ENCODE data around the gene ZGLP1. TPM values are rescaled to one million over a fixed set of nuclear protein-coding genes. Genes with fewer than 3 reads are reported as not detected.
"Not testable (repeated sequence)": the region's sequence is repeated elsewhere in the genome, so short reads cannot be mapped to it uniquely, and the experiment has no call there.

The ZGLP1 gene
- polyA plus RNA-seq (ENCODE audit: insufficient read length), result 5.0 TPM

DNA sequence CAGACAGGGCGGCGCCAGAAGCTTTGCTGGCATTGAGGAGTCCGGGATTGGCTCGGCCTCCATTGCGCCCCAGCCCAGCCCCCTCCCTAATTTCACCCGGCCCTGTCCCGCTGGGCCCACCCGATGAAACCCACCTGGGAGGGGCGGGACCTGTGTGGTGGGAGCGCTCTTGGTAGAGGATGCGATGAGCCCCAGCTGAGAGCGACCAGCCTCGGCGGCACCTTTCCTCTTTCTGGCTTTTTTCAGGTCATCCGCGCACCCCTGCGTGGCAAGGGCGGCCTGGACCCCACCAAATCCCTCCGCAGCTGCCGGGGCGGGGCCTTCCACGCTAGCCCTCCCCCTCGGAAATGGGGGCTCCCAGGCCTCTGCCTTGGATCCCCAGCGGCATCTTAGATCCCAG lies at the start of gene ZGLP1:
Gene ZGLP1, minus strand, starts transcription at position 393 of the 400 bp plus-strand sequence.
- no peak for DNase-seq

- no peak for DNase-seq
These were observed 46.8 kb upstream of the ZGLP1 start for GRCh38 chr19:10356431-10356830.

DNA sequence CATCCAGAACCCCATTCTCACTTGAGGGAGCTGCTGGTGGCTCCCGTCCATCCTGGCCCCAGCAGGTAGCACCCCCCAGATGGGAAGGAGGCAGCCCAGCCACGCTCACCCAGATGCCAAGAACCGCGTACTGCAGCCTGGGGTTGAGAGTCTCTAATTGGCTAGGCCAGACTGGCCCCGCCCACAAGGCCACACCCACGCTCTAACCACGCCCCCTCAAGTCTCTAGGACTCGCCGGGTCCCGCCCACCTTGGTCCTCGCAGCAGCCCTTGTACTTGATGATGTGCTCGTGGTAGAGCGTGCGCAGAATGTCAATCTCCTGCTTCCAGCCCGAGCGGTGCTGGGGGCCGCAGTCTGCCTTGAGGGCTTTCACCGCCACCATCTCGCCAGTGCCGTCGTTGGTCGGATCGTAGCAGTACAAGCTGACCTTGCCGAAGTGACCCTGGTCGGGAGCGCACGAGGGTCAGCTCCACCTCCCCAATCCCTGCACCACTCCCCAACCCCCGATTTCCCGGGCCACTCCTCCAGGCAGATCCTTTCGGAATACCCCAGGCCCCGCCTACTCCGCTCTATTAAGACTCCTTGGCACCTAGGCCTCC lies 44.3 kb upstream of the ZGLP1 start:
- DNase-seq, result no peak

DNA sequence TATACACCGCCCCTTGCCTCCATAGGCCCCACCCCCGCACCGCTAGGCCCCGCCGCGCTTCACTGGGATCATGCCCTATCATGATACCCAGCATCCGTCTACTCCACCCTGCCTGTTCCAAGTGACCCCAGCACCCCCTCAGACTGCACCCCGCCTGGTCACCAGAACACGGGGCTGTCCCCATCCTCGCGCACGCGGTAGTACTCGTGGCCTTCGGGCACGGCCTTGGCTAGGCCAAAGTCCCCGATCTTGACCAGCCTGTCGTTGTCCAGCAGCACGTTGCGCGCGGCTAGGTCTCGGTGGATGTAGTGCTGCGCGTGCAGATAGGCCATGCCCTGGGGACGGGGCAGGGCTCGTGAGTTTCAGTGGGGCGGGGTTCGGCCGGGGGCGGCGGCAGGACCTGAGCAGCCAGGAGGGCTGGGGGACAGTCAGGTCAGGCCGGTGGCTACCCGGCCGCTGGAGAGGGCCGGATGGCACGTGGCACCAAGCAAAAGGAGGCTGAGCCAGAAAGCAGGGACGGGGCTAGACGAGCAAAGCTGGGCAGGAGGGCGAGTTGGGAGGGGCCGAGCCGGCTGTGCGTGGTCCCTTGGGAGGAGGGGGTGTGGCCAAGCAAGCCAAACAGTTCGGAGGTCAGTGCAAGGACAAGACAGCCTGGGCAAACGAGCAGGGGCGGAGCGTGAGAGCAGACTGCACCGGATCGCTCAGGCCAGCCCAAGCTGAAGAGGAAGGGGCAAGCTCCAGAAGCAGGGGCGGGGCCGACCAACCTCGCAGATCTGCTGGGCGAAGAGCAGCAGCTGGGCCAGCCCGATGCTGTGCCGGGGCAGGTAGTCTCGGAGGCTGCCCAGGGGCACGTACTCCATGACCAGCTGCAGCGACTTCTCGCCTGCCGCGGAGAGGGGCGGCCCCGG lies 43.4 kb upstream of the ZGLP1 start:
- peak; percentile 64 for DNase-seq

- no peak for DNase-seq
These were observed 36.9 kb upstream of the ZGLP1 start for GRCh38 chr19:10346509-10346908.

DNA sequence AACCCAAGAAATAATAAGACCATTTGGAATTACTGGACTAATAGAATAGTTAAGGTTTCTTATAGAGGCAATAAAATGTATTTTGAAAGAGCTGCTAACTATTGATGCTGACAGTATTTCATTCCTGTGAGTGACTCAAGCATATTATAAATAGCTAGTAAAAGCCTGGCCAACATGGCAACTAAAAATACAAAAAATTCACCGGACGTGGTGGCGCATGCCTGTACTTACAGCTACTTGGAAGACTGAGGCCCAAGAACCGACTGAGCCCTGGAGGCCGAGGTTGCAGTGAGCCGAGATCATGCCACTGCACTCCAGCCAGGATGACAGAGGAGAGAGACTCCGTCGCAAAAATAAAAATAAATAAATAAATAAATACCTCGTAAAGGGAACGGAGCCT lies 35.2 kb upstream of the ZGLP1 start:
- no peak for DNase-seq

DNA sequence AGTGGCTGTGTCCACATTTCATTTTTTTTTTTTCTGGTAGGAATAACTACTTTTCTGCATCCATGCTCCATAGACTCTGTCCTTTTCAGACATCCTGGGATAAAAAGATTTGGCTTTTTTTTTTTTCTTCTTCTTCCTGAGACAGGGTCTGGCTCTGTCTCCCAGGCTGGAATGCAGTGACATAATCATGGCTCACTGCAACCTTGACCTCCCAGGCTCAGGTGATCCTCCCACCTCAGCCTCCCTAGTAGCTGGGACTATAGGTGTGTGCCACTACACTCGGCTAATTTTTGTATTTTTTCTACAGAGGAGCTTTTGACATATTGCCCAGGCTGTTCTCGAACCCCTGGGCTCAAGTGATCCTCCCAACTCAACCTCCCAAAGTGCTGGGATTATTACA lies 33.9 kb upstream of the ZGLP1 start:
- no peak for DNase-seq

- DNase-seq, result no peak
These were observed 30.4 kb upstream of the ZGLP1 start for GRCh38 chr19:10339977-10340376.

- no peak for DNase-seq
These were observed 29.9 kb upstream of the ZGLP1 start, which contains the start of gene ICAM3 for GRCh38 chr19:10339380-10339960. Gene ICAM3, minus strand, starts transcription at chr19:10339624. Its CDS starts 10 bp downstream, at chr19:10339614.

DNA sequence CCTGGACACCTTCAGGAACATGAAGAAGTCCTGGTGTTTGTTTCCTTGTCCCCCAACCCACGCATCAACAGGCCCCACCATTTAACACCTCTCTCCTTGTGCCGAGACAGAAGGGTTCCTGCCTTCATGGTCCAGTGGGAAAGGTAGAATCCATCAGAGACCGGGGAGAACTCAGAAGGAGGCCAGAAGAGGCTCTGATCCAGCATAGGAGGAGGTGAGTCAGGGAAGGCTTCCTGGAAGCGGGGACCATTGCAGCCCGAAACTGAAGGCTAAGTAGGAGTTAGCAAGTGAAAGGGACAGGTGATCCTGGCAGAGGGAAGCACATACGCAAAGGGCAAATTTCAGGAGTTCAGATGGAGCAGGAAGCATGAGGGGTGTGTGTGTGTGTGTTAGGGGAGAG lies 29.3 kb upstream of the ZGLP1 start:
- DNase-seq, result no peak

DNA sequence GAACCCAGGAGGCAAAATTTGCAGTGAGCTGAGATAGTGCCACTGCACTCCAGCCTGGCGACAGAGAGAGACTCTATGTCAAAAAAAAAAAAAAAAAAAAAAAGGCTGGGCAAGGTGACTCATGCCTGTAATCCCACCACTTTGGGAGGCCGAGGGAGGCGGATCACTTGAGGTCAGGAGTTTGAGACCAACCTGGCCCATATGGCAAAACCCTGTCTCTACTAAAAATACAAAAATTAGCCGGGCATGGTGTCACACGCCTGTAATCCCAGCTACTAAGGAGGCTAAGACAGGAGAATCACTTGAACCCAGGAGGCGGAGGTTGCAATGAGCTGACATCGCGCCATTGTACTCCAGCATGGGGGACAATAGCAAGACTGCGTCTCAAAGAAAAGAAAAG lies 27.1 kb upstream of the ZGLP1 start:
- DNase-seq, result not testable (repeated sequence)

GRCh38 chr19:10335352-10335985 lies 25.9 kb upstream of the ZGLP1 start:
- DNase-seq, result no peak

GRCh38 chr19:10334588-10335351 lies 25.2 kb upstream of the ZGLP1 start:
- DNase-seq, result peak; percentile 87

DNA sequence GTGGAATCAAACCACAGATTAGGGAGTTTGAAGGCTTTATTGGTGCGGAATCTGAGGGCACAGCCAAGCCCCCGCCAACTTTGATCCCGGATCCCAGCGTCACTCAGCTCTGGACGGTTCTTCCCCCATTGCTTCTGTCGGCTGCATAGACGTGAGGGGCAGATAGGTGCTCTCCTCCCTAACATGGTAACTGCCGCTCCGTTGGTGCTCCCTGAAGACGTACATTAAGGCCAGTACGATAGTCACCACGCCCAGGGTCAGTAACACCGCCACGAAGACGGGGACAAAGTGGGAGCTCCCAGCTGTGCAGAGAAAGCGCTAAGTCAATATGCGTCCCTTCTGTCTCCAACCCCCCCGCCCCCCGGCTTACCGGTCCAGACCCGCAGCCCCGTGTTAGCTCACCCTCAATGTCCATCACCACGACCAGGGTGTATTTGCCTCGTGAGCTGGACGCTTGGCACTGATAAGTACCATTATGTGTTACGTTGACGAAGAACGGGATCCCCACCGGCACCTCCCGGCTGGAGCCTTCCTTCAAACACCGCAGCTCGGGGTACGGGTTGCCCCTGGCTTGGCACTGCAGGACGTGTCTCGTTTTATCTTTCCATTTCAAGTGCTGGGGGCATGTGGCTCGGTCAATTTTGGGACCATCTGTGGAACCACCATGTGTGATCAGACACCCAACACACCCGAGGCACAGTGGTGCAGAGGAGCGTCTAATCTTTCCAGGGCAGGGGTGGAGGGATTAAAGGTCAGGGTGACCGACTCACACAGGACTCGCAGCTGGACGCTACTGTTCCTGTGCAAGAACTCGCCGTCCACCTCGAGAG lies 24.4 kb upstream of the ZGLP1 start:
- no peak for DNase-seq

DNA sequence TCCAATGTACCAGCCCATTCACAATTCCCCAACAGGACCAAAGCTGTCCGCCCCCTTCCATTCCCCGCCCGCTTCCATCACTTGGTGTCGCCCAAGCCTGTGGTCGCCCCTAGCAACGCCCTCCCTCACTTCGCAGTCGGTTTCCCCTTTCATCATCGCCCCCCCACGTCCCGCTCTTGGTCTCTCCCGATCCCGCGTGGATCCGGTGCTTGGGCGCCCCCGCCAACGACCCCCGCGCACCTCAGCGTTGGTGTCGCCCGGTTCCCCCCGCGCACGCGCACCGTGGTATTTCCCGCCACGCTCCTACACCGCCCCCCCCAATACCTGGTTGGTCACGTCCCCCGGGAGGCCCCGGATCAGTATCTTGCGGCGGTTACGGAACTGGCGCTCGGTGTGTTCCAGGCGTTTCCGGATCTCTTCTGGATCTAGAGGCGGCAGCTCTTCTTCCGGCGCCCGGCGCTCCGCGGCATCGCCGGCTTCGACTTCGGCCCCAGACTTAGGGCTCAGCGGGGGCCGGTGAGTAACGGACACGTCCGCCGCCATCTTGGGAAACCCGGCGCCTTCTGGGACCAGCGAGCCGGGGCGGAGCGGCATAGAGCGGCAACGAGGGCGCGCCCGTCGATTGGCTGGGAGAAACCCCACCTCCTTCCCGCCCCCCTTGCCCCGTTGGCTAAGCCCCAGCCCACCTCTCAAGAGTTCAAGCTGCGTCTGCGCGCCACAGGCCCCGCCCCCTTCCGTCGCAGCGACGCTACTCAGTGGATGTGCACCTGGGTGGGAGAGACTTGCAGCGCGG lies 23.5 kb upstream of the ZGLP1 start, which contains the start of gene RAVER1:
Gene RAVER1, minus strand, starts transcription at position 565 of the 793 bp plus-strand sequence. Its CDS starts 22 bp downstream, at position 543.
- DNase-seq, result peak; percentile 97

DNA sequence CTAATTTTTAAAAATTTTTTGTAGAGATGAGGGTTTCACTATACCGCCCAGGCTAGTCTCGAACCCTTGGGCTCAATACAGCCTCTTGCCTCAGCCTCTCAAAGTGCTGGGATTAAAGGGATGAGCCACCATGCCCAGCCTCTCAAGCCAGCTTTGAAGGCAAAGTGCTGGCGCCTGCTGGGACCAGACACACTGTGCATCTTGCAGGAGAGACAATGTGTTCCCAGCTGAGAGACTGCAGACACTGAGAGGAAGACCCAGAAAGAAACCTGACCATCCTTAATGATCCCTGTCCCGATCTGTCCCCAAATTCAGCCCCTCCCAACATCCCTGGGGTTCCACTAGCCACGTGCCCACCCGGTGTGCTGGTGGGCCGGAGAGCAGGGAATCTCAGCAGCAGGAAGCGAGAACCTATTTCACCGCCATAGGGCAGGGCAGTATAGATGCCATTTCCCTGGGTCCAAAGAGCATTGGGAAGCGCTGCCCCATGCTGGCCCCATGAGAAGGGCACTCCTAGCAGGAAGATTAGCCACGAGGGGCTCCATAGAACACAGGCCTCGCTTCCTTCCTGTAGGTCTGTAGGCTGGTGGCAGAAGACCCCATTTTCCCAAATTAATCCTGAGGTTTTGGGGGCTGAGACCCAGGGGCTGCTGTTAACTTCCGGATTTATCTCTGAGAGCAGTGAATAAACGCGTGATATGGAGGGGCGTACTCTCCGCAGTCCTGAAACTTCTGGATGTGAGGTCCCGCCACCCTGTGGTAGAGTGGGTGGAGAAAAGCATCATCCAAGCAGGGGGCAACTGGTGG lies 22.7 kb upstream of the ZGLP1 start:
- no peak for DNase-seq

GRCh38 chr19:10329555-10329954 lies 19.9 kb upstream of the ZGLP1 start:
- DNase-seq, result no peak

DNA sequence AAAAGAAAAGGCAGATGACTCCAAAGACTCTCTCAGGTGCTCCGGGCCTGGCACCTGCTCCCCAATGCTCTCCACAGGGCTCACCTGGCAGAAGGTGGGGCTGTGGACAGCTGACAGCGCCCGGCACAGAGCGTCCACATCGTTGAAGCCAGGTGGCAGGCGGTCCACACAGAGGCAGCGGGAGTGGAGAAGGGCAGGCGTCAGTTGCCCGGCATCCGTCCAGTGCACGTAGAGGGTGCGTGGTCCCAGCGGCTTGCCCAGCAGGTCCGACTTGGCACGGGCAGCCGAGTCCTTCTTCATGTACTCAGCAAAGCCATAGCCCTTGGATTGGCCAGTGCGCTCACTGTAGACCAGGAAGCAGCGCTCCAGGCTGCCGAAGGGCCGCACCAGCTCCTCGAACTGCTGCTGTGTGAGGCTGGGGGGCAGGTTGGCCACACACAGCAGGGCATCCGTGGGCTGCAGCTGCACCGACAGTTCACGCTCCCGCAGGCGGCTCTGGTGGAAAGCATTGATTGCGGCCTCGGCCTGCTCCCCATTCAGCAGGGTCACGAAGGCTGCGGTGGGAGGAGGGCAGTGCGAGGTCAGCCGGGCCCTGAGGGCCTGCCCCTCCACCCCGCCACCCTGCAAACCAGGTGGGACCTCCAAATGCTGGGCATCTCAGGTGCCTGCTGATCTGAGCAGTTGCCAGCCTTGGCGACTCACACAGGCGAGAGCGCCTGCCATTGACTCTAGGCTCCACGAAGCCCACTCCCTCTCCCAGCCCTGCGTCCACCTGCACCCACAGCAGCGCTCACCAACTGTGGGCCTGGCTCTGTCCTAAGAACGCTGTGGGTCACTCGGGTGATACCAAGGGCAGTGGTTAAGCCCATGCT lies 19.2 kb upstream of the ZGLP1 start:
- DNase-seq, result no peak
